ENCODE measurements around the gene STAC3. TPM values are rescaled to one million over a fixed set of nuclear protein-coding genes. Genes with fewer than 3 reads are reported as not detected.
A peak's percentile ranks its signal among the peaks of the same experiment; 100 is the strongest.

Gene STAC3
- total and polyA plus RNA-seq, 2 of the 13 experiments (the other 11 are each of a cell fraction or from before 2014, with no cell fraction given), result 0.18 to 0.22 TPM

DNA sequence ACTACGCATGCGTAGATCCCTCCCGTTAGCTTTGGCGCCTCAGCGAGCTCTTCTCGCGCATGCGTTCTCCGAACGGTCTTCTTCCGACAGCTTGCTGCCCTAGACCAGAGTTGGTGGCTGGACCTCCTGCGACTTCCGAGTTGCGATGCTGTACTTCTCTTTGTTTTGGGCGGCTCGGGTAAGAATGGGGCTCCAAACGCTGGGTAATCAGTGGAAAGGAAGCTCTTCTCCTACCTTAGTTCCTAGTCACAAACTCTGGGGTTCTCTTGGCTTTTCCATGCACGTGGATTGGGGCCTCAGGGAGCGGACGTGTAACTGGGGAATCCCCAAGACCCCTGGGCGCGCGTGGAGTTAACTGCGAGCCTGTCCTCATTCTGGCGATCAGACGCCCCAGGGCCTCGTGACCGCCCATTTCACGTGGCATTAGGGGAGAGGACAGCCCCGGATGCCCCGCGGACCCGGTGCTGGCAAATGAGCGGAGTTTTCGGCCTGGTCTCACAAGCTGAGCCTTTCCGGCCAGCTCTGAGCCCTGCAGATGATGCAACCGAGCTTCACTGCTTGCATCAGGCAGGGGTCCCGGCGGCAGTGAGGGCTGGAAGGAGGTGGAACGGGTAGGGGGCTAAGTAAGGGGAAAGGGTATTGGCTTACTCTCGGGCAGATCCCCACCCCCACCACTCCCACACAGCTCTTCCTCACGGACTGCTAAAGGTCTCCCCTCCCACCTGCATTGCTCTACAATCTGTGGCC, 21.2 kb downstream of the STAC3 start, which contains the start of gene SHMT2 (continued):
- TF ChIP-seq, protein P1, sequence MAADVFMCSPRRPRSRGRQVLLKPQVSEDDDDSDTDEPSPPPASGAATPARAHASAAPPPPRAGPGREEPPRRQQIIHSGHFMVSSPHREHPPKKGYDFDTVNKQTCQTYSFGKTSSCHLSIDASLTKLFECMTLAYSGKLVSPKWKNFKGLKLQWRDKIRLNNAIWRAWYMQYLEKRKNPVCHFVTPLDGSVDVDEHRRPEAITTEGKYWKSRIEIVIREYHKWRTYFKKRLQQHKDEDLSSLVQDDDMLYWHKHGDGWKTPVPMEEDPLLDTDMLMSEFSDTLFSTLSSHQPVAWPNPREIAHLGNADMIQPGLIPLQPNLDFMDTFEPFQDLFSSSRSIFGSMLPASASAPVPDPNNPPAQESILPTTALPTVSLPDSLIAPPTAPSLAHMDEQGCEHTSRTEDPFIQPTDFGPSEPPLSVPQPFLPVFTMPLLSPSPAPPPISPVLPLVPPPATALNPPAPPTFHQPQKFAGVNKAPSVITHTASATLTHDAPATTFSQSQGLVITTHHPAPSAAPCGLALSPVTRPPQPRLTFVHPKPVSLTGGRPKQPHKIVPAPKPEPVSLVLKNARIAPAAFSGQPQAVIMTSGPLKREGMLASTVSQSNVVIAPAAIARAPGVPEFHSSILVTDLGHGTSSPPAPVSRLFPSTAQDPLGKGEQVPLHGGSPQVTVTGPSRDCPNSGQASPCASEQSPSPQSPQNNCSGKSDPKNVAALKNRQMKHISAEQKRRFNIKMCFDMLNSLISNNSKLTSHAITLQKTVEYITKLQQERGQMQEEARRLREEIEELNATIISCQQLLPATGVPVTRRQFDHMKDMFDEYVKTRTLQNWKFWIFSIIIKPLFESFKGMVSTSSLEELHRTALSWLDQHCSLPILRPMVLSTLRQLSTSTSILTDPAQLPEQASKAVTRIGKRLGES (CRISPR knock-in tag; IDR thresholded peaks at IDR 0.05; ENCODE audit: borderline replicate concordance), result no peak
- TF ChIP-seq ZNF782 (CRISPR knock-in tag; IDR thresholded peaks at IDR 0.05; ENCODE audit: borderline replicate concordance) (peak; percentile 83; the same call in 1 of the 2 replicates), PHF8 (CRISPR knock-in tag; IDR thresholded peaks at IDR 0.05) (peak; percentile 61), PHB2 (IDR thresholded peaks at IDR 0.05; ENCODE audit: partially characterized antibody) (no peak), PTBP1 (IDR thresholded peaks at IDR 0.05; ENCODE audit: low read depth, low read length, poor library complexity, severe bottlenecking) (no peak), ZNF772 (CRISPR knock-in tag; IDR thresholded peaks at IDR 0.05) (no peak; the same call in 1 of the 2 replicates), HHEX (CRISPR knock-in tag; IDR thresholded peaks at IDR 0.05) (no peak), ZNF543 (CRISPR knock-in tag; IDR thresholded peaks at IDR 0.05) (no peak), SIN3B (IDR thresholded peaks at IDR 0.05; ENCODE audit: low read length) (no peak), ELF4 (CRISPR knock-in tag; IDR thresholded peaks at IDR 0.05; ENCODE audit: borderline replicate concordance) (0 out of 2 replicates have a peak, but pooled peaks have one; percentile 47), ZBTB42 (CRISPR knock-in tag; IDR thresholded peaks at IDR 0.05) (no peak)
- TF ChIP-seq, protein P2, sequence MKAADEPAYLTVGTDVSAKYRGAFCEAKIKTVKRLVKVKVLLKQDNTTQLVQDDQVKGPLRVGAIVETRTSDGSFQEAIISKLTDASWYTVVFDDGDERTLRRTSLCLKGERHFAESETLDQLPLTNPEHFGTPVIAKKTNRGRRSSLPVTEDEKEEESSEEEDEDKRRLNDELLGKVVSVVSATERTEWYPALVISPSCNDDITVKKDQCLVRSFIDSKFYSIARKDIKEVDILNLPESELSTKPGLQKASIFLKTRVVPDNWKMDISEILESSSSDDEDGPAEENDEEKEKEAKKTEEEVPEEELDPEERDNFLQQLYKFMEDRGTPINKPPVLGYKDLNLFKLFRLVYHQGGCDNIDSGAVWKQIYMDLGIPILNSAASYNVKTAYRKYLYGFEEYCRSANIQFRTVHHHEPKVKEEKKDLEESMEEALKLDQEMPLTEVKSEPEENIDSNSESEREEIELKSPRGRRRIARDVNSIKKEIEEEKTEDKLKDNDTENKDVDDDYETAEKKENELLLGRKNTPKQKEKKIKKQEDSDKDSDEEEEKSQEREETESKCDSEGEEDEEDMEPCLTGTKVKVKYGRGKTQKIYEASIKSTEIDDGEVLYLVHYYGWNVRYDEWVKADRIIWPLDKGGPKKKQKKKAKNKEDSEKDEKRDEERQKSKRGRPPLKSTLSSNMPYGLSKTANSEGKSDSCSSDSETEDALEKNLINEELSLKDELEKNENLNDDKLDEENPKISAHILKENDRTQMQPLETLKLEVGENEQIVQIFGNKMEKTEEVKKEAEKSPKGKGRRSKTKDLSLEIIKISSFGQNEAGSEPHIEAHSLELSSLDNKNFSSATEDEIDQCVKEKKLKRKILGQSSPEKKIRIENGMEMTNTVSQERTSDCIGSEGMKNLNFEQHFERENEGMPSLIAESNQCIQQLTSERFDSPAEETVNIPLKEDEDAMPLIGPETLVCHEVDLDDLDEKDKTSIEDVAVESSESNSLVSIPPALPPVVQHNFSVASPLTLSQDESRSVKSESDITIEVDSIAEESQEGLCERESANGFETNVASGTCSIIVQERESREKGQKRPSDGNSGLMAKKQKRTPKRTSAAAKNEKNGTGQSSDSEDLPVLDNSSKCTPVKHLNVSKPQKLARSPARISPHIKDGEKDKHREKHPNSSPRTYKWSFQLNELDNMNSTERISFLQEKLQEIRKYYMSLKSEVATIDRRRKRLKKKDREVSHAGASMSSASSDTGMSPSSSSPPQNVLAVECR (CRISPR knock-in tag; IDR thresholded peaks at IDR 0.05; ENCODE audit: borderline replicate concordance), result peak; percentile 70; the same call in 1 of the 2 replicates
- TF ChIP-seq, protein P3, sequence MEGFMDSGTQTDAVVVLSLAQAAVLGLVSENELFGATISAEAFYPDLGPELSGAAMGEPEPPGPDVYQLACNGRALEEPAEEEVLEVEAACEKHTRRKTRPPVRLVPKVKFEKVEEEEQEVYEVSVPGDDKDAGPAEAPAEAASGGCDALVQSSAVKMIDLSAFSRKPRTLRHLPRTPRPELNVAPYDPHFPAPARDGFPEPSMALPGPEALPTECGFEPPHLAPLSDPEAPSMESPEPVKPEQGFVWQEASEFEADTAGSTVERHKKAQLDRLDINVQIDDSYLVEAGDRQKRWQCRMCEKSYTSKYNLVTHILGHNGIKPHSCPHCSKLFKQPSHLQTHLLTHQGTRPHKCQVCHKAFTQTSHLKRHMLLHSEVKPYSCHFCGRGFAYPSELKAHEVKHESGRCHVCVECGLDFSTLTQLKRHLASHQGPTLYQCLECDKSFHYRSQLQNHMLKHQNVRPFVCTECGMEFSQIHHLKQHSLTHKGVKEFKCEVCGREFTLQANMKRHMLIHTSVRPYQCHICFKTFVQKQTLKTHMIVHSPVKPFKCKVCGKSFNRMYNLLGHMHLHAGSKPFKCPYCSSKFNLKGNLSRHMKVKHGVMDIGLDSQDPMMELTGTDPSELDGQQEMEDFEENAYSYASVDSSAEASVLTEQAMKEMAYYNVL (CRISPR knock-in tag; IDR thresholded peaks at IDR 0.05; ENCODE audit: borderline replicate concordance), result peak; percentile 54; the same call in 1 of the 2 replicates
- TF ChIP-seq, protein P4, sequence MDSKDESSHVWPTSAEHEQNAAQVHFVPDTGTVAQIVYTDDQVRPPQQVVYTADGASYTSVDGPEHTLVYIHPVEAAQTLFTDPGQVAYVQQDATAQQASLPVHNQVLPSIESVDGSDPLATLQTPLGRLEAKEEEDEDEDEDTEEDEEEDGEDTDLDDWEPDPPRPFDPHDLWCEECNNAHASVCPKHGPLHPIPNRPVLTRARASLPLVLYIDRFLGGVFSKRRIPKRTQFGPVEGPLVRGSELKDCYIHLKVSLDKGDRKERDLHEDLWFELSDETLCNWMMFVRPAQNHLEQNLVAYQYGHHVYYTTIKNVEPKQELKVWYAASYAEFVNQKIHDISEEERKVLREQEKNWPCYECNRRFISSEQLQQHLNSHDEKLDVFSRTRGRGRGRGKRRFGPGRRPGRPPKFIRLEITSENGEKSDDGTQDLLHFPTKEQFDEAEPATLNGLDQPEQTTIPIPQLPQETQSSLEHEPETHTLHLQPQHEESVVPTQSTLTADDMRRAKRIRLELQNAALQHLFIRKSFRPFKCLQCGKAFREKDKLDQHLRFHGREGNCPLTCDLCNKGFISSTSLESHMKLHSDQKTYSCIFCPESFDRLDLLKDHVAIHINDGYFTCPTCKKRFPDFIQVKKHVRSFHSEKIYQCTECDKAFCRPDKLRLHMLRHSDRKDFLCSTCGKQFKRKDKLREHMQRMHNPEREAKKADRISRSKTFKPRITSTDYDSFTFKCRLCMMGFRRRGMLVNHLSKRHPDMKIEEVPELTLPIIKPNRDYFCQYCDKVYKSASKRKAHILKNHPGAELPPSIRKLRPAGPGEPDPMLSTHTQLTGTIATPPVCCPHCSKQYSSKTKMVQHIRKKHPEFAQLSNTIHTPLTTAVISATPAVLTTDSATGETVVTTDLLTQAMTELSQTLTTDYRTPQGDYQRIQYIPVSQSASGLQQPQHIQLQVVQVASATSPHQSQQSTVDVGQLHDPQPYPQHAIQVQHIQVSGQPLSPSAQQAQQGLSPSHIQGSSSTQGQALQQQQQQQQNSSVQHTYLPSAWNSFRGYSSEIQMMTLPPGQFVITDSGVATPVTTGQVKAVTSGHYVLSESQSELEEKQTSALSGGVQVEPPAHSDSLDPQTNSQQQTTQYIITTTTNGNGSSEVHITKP (CRISPR knock-in tag; IDR thresholded peaks at IDR 0.05; ENCODE audit: low read depth), result no peak
- TF ChIP-seq, protein P5, sequence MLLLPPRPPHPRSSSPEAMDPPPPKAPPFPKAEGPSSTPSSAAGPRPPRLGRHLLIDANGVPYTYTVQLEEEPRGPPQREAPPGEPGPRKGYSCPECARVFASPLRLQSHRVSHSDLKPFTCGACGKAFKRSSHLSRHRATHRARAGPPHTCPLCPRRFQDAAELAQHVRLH (CRISPR knock-in tag; IDR thresholded peaks at IDR 0.05; ENCODE audit: borderline replicate concordance, low read depth), result peak; percentile 23; the same call in 1 of the 2 replicates
